ENCODE data around the gene BMPR1B. TPM values are rescaled to one million over a fixed set of nuclear protein-coding genes. Genes with fewer than 3 reads are reported as not detected.

The BMPR1B gene
- total RNA-seq, 1 donor: 4.3 TPM

- DNase-seq (ENCODE audit: low read depth): no peak
- no peak overlapping the region for H3K4me3 ChIP-seq (ENCODE audit: low read depth, low read length)
- TF ChIP-seq CTCF (IDR thresholded peaks at IDR 0.05; ENCODE audit: insufficient read depth, low read depth, low read length): no peak
Measured at GRCh38 chr4:95085124-95085833, 327.5 kb downstream of the BMPR1B start.

- no peak for DNase-seq (ENCODE audit: low read depth)
- TF ChIP-seq CTCF (IDR thresholded peaks at IDR 0.05; ENCODE audit: insufficient read depth, low read depth, low read length): no peak
Measured at GRCh38 chr4:95086551-95086950, 328.8 kb downstream of the BMPR1B start.

GRCh38 chr4:95087657-95088455, 330.1 kb downstream of the BMPR1B start:
- no peak overlapping the region for H3K4me3 ChIP-seq (ENCODE audit: low read depth, low read length)
- DNase-seq (ENCODE audit: low read depth): peak; percentile 46
- TF ChIP-seq CTCF (IDR thresholded peaks at IDR 0.05; ENCODE audit: insufficient read depth, low read depth, low read length): no peak

More at GRCh38 chr4:95086551-95086950, 328.8 kb downstream of the BMPR1B start:
- no peak overlapping the region for H3K4me3 ChIP-seq (ENCODE audit: low read depth, low read length)

GRCh38 chr4:95091272-95091671, 333.5 kb downstream of the BMPR1B start:
- no peak for TF ChIP-seq CTCF (IDR thresholded peaks at IDR 0.05; ENCODE audit: insufficient read depth, low read depth, low read length)
- no peak overlapping the region for H3K4me3 ChIP-seq (ENCODE audit: low read depth, low read length)
- peak; percentile 50 for DNase-seq (ENCODE audit: low read depth)

- H3K4me3 ChIP-seq (ENCODE audit: low read depth, low read length): no peak overlapping the region
- no peak for TF ChIP-seq CTCF (IDR thresholded peaks at IDR 0.05; ENCODE audit: insufficient read depth, low read depth, low read length)
- no peak for DNase-seq (ENCODE audit: low read depth)
Measured at GRCh38 chr4:95092766-95093165, 335.0 kb downstream of the BMPR1B start.

- no peak for TF ChIP-seq CTCF (IDR thresholded peaks at IDR 0.05; ENCODE audit: insufficient read depth, low read depth, low read length)
- DNase-seq (ENCODE audit: low read depth): no peak
- no peak overlapping the region for H3K4me3 ChIP-seq (ENCODE audit: low read depth, low read length)
Measured at GRCh38 chr4:95093460-95093859, 335.7 kb downstream of the BMPR1B start.
